ENCODE data around the gene PRPH2.

The PRPH2 gene

DNA sequence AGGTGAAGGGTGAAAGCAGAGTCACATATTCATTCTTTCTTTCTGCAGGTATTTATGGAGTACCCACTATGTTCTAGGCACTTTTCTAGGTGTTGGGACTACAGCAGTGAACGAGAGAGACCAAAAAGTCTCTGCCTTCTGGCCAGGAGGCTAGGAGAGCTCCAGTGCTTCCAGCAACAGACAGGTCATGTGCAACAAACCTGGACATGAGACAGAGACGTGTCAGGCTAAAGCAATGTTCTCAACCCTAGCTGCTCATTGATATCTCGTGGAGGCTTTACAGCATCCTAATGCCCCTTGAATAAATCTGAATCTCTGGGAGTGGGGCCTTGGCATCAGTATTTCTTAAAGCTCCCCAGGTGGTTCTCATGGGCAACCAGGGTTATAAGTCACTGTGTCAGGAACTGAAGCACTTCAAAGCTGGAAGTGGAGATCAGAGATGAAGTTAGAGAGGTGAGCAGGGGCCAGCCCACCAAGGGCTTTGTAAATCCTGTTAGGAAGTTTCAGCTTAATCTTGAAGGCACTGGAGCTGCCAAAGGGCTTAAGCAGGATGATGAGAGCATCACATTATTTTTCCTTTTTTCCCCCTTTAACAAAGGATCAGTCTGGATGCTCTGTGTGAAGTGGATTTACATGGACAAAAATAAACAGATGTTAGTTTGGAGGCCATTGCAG lies 36.5 kb upstream of the PRPH2 start:
- Histone ChIP-seq H3K9me2 (replicated peaks; ENCODE audit: insufficient read depth, low read length) (no peaks in the 10 kb centered on the region), H2AFZ (ENCODE audit: low read depth, low read length, severe bottlenecking) (no peak overlapping the region), H3K4me2 (ENCODE audit: low read depth, low read length, poor library complexity, severe bottlenecking) (no peak overlapping the region), H4K20me1 (ENCODE audit: low read depth, low read length) (no peaks in the 10 kb centered on the region), H3K79me2 (ENCODE audit: insufficient read depth, low read length) (no peaks in the 10 kb centered on the region), H3F3A (ENCODE audit: insufficient read depth) (no peaks in the 10 kb centered on the region), H3K27ac (ENCODE audit: low read depth, low read length) (no peak overlapping the region), H3K27me3 (ENCODE audit: low read length) (no peaks in the 10 kb centered on the region), H3K36me3 (ENCODE audit: low read length) (no peaks in the 10 kb centered on the region), H3K9me3 (ENCODE audit: insufficient read depth, low read length) (no peaks in the 10 kb centered on the region), H3K9ac (ENCODE audit: low read length) (no peak overlapping the region), H3K4me3 (ENCODE audit: insufficient read depth, low read length, poor library complexity, severe bottlenecking) (no peak overlapping the region)
- TF ChIP-seq, protein P1, sequence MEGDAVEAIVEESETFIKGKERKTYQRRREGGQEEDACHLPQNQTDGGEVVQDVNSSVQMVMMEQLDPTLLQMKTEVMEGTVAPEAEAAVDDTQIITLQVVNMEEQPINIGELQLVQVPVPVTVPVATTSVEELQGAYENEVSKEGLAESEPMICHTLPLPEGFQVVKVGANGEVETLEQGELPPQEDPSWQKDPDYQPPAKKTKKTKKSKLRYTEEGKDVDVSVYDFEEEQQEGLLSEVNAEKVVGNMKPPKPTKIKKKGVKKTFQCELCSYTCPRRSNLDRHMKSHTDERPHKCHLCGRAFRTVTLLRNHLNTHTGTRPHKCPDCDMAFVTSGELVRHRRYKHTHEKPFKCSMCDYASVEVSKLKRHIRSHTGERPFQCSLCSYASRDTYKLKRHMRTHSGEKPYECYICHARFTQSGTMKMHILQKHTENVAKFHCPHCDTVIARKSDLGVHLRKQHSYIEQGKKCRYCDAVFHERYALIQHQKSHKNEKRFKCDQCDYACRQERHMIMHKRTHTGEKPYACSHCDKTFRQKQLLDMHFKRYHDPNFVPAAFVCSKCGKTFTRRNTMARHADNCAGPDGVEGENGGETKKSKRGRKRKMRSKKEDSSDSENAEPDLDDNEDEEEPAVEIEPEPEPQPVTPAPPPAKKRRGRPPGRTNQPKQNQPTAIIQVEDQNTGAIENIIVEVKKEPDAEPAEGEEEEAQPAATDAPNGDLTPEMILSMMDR (IDR thresholded peaks at IDR 0.05; ENCODE audit: insufficient read depth, low read length, poor library complexity, severe bottlenecking) = no peak
- no peak for TF ChIP-seq EZH2phosphoT487 (conservative IDR thresholded peaks at IDR 0.05; ENCODE audit: low read length)

DNA sequence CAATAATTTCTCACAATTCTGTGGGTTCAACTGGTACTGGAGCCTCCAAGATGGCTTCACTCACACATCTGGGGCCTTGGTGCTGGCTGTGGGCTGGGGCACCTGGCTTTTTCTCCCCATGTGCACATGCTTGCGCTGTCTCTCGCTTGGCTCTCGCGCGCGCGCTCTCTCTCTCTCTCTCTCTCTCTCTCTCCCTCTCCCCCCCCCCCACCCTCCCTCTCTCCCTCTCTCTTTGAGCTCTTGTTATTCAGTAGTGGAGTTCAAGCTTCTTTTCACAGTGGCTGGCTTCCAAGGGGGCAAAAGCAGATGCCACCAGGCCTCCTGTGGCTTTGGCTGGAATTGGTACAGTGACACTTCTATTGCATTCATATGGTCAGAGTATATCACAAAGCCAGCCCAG lies 34.3 kb upstream of the PRPH2 start:
- Histone ChIP-seq H3F3A (ENCODE audit: insufficient read depth) (no peaks in the 10 kb centered on the region), H3K27ac (ENCODE audit: low read depth, low read length) (no peak overlapping the region), H3K27me3 (ENCODE audit: low read length) (no peaks in the 10 kb centered on the region)

DNA sequence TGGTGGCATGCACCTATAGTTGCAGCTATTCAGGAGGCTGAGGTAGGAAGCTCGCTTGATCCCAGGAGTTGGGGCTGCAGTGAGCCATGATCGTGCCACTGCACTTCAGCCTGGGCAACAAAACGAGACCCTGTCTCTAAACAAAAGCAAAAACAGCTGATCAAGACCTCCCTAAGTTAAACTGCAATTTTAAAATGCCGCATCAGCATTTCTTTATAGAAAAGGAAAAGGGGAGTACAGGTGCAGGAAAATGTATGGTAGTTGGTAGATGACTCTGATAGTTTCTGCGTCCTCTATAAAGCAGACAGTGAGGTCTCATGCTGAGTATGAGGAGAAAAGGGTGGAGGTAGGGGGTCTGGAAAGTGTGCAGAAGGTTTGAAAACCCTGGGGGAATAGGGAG lies 32.4 kb upstream of the PRPH2 start:
- Histone ChIP-seq H3K4me2 (ENCODE audit: low read depth, low read length, poor library complexity, severe bottlenecking) (no peak overlapping the region), H3K36me3 (ENCODE audit: low read length) (no peaks in the 10 kb centered on the region), H3K9me3 (ENCODE audit: insufficient read depth, low read length) (no peaks in the 10 kb centered on the region), H3F3A (ENCODE audit: insufficient read depth) (0 out of 2 replicates have a peak, but pooled peaks cover 3% of the 10 kb centered on the region), H3K9me2 (replicated peaks; ENCODE audit: insufficient read depth, low read length) (no peaks in the 10 kb centered on the region), H2AFZ (ENCODE audit: low read depth, low read length, severe bottlenecking) (no peak overlapping the region), H3K4me3 (ENCODE audit: insufficient read depth, low read length, poor library complexity, severe bottlenecking) (no peak overlapping the region), H3K27ac (ENCODE audit: low read depth, low read length) (no peak overlapping the region), H3K79me2 (ENCODE audit: insufficient read depth, low read length) (no peaks in the 10 kb centered on the region), H3K9ac (ENCODE audit: low read length) (no peak overlapping the region), H3K27me3 (ENCODE audit: low read length) (no peaks in the 10 kb centered on the region), H4K20me1 (ENCODE audit: low read depth, low read length) (no peaks in the 10 kb centered on the region)
- TF ChIP-seq, protein P1 (IDR thresholded peaks at IDR 0.05; ENCODE audit: insufficient read depth, low read length, poor library complexity, severe bottlenecking) = no peak
- TF ChIP-seq EZH2phosphoT487 (conservative IDR thresholded peaks at IDR 0.05; ENCODE audit: low read length) = no peak

More for the DNA sequence above, 34.3 kb upstream of the PRPH2 start:
- Histone ChIP-seq H3K4me3 (ENCODE audit: insufficient read depth, low read length, poor library complexity, severe bottlenecking) (no peak overlapping the region), H3K9me2 (replicated peaks; ENCODE audit: insufficient read depth, low read length) (no peaks in the 10 kb centered on the region), H3K4me2 (ENCODE audit: low read depth, low read length, poor library complexity, severe bottlenecking) (no peak overlapping the region), H3K79me2 (ENCODE audit: insufficient read depth, low read length) (no peaks in the 10 kb centered on the region), H3K9me3 (ENCODE audit: insufficient read depth, low read length) (no peaks in the 10 kb centered on the region), H2AFZ (ENCODE audit: low read depth, low read length, severe bottlenecking) (no peak overlapping the region), H3K9ac (ENCODE audit: low read length) (no peak overlapping the region), H4K20me1 (ENCODE audit: low read depth, low read length) (no peaks in the 10 kb centered on the region), H3K36me3 (ENCODE audit: low read length) (no peaks in the 10 kb centered on the region)
- TF ChIP-seq, protein P1 (IDR thresholded peaks at IDR 0.05; ENCODE audit: insufficient read depth, low read length, poor library complexity, severe bottlenecking) = no peak
- TF ChIP-seq EZH2phosphoT487 (conservative IDR thresholded peaks at IDR 0.05; ENCODE audit: low read length) = no peak

Data from SU-DHL-6 (cell line).